HG02970 (cell line): ENCODE results near the gene IMPG1.

Source experiments
- ATAC-seq: cut with Tn5 transposase; IDR thresholded peaks from one replicate; pipeline ENCODE4 v1.9.1; 2021; ENCODE audit warnings: mild to moderate bottlenecking, moderate library complexity, moderate number of reproducible peaks; ENCODE audit not compliant: unreplicated experiment, low FRiP score

IMPG1 gene, protein sequence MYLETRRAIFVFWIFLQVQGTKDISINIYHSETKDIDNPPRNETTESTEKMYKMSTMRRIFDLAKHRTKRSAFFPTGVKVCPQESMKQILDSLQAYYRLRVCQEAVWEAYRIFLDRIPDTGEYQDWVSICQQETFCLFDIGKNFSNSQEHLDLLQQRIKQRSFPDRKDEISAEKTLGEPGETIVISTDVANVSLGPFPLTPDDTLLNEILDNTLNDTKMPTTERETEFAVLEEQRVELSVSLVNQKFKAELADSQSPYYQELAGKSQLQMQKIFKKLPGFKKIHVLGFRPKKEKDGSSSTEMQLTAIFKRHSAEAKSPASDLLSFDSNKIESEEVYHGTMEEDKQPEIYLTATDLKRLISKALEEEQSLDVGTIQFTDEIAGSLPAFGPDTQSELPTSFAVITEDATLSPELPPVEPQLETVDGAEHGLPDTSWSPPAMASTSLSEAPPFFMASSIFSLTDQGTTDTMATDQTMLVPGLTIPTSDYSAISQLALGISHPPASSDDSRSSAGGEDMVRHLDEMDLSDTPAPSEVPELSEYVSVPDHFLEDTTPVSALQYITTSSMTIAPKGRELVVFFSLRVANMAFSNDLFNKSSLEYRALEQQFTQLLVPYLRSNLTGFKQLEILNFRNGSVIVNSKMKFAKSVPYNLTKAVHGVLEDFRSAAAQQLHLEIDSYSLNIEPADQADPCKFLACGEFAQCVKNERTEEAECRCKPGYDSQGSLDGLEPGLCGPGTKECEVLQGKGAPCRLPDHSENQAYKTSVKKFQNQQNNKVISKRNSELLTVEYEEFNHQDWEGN

DNA sequence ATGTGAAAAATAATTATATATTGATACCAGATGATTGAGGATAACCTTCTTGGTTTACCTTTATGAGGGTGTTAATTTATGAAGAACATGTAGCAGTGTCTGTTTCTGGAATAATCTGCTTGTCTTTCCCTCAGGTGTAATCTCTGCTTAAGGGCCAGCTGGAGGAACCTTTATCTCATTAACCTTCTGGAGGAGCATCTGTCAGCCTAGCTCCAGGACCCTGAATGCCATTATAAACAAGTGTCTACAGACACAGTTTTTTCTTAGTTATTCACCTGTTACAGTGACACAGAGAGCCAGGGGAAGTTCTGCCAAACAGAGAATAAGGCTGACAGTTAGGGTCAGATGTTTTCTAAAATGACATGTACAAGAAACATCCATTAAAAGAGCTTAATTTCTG lies at the start of gene IMPG1:
IMPG1 (minus strand) TSS at position 101 of the 400 bp plus-strand sequence. CDS start 174 bp downstream, outside the sequence.
- ATAC-seq = no peak

DNA sequence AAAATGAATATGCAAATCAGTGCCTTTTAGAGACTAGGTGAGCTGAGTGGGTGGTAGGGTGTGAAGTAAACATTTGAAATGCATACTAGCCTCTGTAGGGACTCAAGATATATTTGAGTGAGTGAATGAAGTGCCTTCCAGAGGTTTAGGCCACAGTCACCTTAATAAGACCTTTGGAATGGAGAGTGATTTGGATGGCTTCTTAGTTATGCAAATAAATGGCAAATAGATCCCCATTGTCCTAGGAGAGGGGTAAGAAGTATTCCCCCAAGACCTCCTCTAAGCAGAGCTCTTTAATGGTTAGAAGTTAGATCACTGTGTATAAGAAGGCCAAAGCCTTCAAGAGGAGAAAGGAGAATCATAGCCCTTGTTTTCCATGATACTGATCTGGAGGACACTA lies 47.8 kb upstream of the IMPG1 start:
- ATAC-seq = no peak

DNA sequence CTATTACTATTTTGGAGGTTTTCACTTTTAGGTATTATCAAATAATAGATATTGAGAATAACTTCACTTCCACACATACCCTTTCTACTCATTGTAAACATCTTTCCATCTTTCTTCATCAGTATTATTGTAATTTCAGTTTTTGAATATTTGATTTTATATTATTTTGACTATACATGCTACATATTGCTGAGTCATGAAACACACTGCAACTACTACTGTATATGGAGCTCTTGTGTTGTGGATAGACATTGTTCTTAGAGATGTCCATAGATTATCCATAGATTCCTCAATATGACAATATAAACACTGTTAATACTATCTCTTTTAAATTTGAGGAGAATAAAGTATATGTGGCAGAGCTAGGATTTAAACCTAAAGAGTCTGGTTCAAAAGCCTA lies 819 bp upstream of the IMPG1 start:
- ATAC-seq = no peak

DNA sequence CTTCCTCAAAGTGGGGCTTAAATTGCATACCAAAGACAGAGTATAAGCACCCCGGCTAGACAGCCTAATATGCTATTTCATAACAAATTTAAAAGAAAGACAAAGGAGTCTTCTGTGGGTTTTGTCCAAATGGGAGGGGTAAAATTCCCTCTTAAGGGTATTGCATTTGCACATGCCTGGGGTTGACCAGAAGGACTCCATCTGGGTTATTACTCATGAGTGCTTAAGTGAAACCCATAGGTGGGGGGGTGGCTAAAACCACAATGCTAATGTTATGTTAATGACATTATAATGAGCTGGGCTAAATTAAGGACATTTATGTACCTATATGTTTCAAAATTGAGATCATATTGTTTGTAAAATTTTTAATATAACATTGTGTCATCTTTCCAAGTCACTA lies 15.0 kb downstream of the IMPG1 start:
- ATAC-seq = no peak

DNA sequence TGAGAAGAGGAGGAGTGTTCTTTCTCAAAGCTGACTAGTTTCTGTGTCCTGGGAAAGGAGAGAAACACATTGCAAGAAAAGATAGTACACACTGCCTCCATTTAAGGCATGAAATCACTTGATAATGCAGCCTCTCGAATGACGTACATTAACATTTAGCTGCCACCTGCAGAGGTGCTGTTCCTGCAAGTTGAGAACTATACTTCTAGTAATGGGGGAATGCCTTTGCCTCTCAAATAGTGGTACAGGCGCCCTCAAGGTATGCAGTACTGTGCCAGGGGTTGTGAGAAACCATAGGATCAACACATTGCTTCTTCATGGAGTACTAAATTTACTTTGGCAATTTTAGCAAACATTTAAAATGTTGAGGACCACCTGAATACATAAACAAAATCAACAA lies 20.1 kb downstream of the IMPG1 start:
- no peak for ATAC-seq

DNA sequence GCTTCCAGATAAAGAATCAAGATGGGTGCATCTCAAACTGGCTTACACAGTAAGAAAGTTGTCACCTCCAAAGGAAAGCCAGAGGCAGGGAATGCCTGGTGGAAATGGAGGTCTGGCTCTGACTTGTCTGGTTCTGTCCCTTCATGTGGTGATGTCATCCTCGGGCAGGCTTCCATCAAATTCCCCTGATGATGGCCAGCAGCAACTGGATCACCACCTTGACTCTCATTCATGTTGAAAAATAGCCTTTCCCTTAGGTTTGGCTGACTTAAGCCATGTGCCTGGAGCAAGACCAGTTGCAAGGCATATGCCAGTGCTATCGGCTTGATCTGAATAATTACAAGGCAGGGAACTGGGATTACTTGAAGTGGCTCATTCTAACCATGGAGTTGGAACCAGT lies 28.8 kb downstream of the IMPG1 start:
- ATAC-seq = no peak

DNA sequence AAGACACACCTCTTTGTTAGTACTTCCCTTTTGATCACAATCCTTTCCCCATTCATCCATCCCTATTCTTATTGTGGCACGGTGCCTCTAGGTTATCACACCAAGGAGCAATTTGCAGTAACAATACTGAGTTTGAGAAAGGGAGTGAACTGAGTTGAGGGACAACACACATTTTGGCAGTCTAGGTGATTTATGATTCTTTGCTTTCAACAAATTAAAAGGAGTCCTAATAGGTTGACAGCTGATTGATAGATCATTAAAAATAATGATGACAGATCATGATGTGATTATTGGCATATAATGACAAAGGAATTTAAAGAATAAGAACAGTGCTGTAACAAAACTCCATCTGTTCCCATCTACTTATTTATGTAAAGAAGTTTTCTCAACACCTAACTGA lies 36.7 kb downstream of the IMPG1 start:
- ATAC-seq = no peak

DNA sequence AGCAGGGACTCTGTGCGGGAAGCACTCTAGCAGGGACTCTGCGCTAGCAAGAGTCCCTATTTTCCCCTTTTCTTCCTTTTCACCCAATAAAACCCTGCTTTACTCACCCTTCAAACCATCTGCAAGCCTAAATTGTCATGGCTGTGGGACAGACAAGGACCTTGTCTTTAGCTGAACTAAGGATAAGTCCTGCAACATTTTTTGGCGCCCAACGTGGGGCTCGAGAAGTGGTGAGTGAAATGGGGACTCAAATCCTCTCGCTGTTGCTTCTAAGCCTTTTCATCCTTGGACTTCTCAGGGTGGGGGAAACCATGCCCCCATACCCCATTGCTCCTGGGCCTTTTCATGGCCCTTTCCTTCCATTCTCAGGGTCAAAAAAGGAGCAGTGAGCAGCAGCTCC lies 46.4 kb downstream of the IMPG1 start:
- no peak for ATAC-seq

DNA sequence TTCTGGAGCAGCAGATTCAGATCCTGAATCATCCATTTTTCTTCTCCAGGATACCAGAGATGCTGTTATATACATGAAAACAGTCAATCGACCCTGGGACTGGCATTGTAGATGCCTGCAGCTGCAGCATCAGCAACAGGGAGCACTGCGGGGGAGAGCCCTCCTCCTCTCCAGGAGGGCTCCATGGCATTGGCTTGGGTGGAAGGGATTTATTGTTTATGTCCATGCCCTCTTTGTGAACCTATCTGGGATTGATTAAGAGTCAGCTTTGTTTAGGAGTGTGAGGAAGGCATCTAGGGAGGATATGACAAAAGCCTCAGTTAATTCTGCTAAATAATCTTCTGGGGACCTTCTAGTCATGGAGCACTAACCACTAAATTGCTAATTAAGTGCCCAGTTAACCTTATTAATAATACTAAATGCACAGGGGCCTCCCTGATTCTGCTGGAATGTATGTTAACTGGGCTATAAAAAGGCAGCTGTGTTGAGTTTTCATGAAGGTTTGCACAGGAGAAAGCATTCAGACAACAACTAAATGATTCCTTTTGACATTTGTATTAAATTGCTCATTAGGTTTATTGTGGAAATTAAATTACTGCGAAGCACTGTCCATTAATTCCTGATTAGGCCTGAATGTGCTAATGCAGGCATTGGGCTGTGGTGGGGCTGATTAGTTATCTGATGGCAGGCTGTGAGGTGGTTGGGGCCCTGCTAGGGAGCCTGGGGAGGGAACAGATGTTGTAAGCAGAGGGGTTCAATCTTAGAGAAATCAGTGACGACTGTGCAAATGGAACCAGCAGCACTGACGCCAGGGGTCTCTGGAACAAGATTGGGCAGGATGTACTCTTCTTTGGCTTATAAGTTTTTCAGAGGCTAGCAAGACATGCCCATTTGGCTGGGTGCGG lies 57.6 kb downstream of the IMPG1 start:
- ATAC-seq = no peak

DNA sequence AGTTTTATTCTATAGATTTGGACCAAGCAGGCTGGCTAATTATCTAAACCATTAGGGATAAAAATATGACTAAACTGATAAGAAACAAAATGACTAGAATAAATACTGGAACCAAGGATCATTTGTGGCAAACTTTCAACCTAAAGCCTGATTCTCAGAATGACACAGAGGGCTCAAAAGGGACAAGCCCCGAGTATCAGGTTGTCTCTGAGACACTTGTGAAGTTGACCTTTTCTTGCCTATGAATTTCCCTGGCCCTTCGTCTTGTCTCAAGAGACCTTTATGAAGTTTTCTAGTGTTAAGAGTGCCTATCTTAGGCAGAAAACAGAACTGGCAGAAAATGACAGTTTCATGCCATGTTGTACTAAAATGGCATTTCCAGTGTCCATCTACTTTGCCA lies 68.3 kb downstream of the IMPG1 start:
- no peak for ATAC-seq

DNA sequence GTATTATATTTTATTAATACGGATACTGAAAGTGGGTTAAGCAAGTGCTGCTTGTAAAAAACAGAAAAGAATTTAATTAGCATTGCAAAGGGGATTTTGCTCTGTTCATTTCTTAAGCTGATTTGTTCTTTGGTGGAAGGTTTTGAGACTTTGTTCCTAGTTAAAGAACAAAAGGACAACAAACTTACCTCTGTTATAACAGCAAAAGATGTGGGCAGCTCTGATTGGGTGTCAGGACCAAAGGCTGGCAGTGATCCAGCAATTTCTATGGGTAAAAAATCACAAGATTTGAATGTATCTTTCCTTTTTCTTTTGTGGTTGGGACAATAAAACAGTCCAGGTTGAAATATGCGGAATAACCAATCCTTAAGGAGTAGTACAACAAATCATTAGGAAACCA lies 68.8 kb downstream of the IMPG1 start:
- ATAC-seq = no peak

DNA sequence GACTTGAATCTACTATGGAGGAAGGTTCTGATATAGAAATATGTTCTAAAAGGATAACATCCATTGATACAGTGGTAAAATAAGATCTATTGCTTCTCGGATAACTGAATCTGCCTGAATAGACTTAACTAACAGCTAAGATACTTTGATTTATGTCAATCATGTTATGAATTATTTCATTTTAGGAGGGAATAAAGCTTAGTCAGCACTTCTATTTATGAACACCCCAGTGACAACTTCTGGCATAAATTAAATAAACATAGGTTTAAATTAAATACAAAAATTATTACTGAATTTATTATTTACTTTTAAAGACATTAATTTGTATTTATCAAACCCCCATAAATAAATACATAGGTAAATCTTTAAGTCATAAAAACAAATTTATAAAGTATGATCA lies 69.3 kb downstream of the IMPG1 start:
- no peak for ATAC-seq

DNA sequence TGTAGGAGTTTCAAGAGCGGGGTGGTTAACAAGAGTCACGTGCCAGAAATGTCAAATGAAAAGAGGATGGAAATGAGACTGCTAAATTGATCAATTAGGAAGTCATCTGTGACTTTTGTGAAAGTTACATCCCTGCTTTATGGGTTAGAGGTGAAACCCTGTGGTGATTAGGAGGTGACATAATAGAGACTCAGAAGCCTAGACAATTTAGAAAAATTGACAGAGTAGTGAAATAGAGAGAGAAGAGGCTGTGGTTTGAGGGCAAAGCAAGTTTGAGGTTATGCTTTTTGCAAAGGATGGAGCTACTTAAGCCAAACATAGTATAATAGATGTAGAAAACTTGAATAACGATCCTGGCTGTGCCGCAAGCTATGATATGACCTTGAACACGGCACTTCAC lies 71.8 kb downstream of the IMPG1 start:
- ATAC-seq = no peak

DNA sequence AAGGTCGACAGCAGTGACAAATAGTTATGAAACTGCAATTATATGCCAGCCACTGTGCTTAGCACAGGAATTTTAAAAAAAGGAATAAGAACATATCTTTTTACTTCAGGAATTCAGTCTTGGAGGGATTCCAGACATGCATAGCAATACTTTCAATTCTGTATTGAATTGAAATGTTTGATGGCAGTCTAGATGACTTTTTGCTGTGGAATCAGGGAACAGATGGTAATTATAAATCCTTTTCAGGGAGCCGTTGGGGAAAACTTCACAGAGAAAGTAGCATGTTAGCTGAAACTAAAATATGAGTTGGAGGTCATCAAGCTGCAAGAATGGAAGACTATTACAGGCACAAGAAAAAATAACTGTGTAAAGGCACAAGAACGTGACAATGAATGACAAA lies 74.8 kb downstream of the IMPG1 start:
- no peak for ATAC-seq

DNA sequence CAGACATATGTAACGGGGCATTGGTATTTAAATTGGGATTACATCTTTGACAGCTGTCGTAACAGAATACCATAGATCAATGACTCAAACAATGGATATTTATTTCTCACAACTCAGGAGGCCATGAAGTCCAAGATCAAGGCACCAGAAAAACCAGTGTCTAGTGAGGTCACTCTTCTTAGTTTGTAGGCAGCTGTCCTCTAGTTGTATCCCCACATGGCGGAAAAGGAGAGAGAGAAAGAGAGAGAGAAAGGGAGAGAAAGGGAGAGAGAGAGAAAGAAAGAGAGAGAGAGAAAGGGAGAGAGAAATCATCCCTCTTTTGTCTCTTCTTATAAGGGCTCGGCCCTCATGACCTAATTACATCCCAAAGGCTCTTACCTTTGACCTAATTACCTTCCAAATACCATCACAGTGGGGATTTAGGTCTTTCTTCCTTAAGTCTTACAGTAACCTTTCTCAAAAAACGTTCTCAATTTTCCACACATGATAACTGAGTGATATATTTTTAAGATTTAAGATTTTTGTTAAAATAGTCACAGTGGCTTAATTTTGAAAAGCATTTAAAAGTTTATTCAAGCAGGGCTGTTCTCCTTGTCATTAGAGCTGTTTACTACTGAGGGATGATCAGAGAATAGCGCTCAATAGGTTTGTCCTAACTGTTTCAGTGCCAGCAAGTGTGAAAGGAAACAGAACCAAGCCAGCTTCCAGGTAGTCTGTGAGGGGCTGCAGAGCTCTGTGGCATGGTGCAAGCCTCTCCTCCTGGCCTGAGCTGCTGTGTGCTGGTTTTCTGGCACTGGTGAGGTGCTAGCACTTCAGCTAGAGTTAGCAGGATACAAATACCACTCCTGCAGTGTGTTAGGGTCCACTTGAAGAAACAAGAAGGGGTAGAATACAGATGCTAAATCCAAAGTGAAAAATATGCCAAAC lies 79.0 kb downstream of the IMPG1 start:
- no peak for ATAC-seq

DNA sequence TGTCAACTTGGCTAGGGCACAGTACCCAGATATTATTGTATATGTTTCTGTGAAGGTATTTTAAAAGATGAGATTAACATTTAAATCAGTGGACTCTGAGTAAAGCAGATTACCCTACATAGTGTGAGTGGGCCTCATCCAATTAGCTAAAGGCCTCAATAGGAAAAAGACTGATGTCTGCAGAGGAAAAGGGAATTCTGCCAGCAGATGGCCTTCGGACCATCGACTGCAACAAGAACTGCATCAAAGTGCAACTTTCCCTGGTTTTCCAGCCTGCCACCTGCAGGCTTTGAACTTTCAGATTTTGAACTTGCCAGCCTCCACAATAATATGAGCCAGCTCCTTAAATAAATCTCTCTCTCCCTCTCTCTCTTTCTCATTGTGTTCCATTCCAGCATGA lies 80.5 kb downstream of the IMPG1 start:
- no peak for ATAC-seq

DNA sequence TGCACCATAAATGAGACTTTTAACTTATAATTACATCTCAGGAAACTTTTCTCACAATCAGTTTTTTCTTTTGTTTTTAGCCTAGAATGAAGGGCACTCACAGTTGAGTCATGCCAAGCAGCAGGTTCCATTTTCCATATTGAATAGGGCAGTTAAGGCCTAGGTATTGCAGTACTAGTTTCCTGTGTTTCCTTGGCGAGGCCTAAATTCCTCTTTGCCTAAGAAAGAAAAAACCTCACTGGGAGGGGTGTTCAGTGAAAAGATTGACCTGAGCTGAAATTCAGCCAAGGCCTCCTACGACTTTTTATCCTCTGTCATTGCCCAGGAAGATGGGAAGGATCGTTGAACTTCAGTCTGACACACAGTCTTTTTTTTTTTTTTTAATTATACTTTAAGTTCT lies 85.5 kb downstream of the IMPG1 start:
- no peak for ATAC-seq

DNA sequence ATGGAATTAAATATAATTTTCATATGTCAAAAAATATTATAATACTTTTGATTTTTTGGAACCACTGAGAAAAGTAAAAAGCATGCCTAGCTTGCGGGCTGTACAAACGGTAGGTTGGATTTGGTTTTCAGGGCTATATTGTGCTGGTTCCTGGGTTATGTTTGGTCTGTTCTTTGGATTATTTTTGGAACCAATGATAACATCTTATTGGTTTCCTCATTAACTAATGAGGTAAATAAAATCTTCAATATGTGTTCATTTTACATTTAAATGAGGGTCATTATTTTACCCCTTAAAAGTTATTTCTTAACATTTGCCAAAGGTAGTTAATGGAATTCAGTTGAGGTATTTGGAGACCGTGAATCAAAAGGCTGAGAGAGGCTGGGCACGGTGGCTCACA lies 96.6 kb downstream of the IMPG1 start:
- ATAC-seq = no peak

DNA sequence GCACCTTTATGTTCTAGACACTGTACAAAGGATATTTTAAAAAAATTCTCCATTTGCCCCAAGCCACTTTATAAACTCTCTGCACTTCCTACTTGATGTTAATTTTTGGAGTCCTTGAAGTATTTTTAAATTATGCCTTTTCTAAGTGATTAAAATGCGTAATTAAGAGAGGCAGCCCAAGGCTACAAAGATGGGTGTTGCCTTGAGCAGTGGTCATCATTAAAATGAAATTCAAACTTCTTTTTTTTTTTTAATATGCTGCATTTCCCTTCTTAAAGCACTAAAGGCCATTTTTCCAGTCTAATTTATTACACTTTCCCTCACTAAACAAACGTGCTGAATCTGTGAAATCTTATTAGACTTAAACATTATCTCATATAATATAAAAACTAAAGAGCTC lies 102.4 kb downstream of the IMPG1 start:
- ATAC-seq = no peak

DNA sequence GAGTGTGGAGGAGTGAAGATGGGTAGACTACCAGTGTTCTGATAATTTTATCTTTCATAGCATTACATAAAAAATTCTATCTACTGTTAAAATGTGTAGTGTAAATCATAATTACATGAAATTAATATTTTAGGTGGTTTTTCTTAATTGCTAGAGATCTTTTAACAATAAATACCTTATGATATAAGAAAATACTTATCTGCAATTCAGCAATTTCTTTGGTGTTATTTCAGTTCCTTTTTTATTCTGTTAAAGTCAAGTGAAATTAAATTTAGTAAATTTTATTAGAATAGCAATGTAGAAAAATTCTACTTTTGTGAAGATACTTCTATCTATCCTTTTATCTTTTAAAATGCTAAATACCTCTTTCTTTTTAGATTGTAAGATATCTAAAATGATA lies 104.3 kb downstream of the IMPG1 start:
- no peak for ATAC-seq
